ENCODE measurements around the gene TCIRG1. TPM values are rescaled to one million over a fixed set of nuclear protein-coding genes. Genes with fewer than 3 reads are reported as not detected.
A peak's percentile ranks its signal among the peaks of the same experiment; 100 is the strongest.

The TCIRG1 gene
- total and polyA plus RNA-seq, 4 donors: 32.2 to 96.1 (median 44.5) TPM

GRCh38 chr11:68099474-68100405, 60.9 kb downstream of the TCIRG1 start (continued):
- TF ChIP-seq, protein P1, sequence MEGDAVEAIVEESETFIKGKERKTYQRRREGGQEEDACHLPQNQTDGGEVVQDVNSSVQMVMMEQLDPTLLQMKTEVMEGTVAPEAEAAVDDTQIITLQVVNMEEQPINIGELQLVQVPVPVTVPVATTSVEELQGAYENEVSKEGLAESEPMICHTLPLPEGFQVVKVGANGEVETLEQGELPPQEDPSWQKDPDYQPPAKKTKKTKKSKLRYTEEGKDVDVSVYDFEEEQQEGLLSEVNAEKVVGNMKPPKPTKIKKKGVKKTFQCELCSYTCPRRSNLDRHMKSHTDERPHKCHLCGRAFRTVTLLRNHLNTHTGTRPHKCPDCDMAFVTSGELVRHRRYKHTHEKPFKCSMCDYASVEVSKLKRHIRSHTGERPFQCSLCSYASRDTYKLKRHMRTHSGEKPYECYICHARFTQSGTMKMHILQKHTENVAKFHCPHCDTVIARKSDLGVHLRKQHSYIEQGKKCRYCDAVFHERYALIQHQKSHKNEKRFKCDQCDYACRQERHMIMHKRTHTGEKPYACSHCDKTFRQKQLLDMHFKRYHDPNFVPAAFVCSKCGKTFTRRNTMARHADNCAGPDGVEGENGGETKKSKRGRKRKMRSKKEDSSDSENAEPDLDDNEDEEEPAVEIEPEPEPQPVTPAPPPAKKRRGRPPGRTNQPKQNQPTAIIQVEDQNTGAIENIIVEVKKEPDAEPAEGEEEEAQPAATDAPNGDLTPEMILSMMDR (IDR thresholded peaks at IDR 0.05; ENCODE audit: low read depth, low read length, missing input control): no peak
- TF ChIP-seq, protein P2, sequence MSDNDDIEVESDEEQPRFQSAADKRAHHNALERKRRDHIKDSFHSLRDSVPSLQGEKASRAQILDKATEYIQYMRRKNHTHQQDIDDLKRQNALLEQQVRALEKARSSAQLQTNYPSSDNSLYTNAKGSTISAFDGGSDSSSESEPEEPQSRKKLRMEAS (IDR thresholded peaks at IDR 0.05): peak; percentile 79
- TF ChIP-seq HNF4G (IDR thresholded peaks at IDR 0.05) (peak; percentile 31), HNF4A (conservative IDR thresholded peaks at IDR 0.05) (peak; percentile 74 to 80)

Small RNA genes lying within 50 kb of the gene (small RNA-seq; reads per million reads assigned to genes)
- not detected for gene MIR6753

Other genes with a start within 250 kb of the TCIRG1 start
- gene UNC93B1, start 34.9 kb upstream of the TCIRG1 start, total RNA-seq: 10 to 100 TPM; 16.5 to 19.1 TPM
- 10 to 100 TPM in 1 of 2 donors, 1 to 10 TPM in 1; 9.2 to 13.6 TPM for gene UNC93B1, start 34.9 kb upstream of the TCIRG1 start, polyA plus RNA-seq
- gene ALDH3B1, start 28.7 kb upstream of the TCIRG1 start, total RNA-seq: 1 to 10 TPM; 3.3 to 7.1 TPM
- 1 to 10 TPM; 1.6 to 3.6 TPM for gene ALDH3B1, start 28.7 kb upstream of the TCIRG1 start, polyA plus RNA-seq
- 10 to 100 TPM; 61.2 to 89.8 TPM for gene NDUFS8, start 8.3 kb upstream of the TCIRG1 start, total RNA-seq
- 100 to 1,000 TPM; 122 to 148 TPM for gene NDUFS8, start 8.3 kb upstream of the TCIRG1 start, polyA plus RNA-seq
- gene CHKA, start 82.4 kb downstream of the TCIRG1 start, total RNA-seq: 10 to 100 TPM; 18.4 to 41.9 TPM
- gene CHKA, start 82.4 kb downstream of the TCIRG1 start, polyA plus RNA-seq: 10 to 100 TPM; 11.4 to 16.1 TPM
- gene KMT5B, start 174.3 kb downstream of the TCIRG1 start, total RNA-seq: 10 to 100 TPM; 17.9 to 33.8 TPM
- 10 to 100 TPM in 1 of 2 donors, 1 to 10 TPM in 1; 8.7 to 11.7 TPM for gene KMT5B, start 174.3 kb downstream of the TCIRG1 start, polyA plus RNA-seq
- 10 to 100 TPM in 1 of 2 donors, 1 to 10 TPM in 1; 7.8 to 39.8 TPM for gene C11orf24, start 232.9 kb downstream of the TCIRG1 start, total RNA-seq
- gene C11orf24, start 232.9 kb downstream of the TCIRG1 start, polyA plus RNA-seq: 10 to 100 TPM; 24.2 to 50.3 TPM